ENCODE results near the gene ADGRG1. TPM values are rescaled to one million over a fixed set of nuclear protein-coding genes. Genes with fewer than 3 reads are reported as not detected.

The ADGRG1 gene
- total RNA-seq, 1 donor = 1.3 TPM

DNA sequence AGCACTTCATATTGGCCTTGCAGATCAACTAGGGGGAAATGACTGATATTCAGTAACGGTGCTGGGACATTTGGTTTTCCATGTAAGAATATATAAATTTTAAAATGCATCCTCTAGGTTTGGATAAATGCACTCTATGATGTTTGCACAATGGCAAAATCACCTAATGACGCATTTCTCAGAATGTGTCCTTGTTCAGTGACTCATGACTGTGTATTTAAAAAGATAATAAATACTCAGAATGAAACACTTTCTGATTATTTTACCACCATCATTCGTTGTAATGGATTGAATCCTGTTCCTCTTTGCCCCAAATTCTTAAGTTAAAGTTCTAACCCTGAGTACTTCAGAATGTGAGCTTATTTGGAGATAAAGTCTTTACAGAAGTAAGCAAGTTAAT is 17.2 kb upstream of the ADGRG1 start:
- H3K4me3 ChIP-seq (ENCODE audit: low read depth, low read length) = no peak overlapping the region
- TF ChIP-seq, protein P1, sequence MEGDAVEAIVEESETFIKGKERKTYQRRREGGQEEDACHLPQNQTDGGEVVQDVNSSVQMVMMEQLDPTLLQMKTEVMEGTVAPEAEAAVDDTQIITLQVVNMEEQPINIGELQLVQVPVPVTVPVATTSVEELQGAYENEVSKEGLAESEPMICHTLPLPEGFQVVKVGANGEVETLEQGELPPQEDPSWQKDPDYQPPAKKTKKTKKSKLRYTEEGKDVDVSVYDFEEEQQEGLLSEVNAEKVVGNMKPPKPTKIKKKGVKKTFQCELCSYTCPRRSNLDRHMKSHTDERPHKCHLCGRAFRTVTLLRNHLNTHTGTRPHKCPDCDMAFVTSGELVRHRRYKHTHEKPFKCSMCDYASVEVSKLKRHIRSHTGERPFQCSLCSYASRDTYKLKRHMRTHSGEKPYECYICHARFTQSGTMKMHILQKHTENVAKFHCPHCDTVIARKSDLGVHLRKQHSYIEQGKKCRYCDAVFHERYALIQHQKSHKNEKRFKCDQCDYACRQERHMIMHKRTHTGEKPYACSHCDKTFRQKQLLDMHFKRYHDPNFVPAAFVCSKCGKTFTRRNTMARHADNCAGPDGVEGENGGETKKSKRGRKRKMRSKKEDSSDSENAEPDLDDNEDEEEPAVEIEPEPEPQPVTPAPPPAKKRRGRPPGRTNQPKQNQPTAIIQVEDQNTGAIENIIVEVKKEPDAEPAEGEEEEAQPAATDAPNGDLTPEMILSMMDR (IDR thresholded peaks at IDR 0.05; ENCODE audit: insufficient read depth, low read depth, low read length) = no peak
- DNase-seq (ENCODE audit: low read depth) = no peak

DNA sequence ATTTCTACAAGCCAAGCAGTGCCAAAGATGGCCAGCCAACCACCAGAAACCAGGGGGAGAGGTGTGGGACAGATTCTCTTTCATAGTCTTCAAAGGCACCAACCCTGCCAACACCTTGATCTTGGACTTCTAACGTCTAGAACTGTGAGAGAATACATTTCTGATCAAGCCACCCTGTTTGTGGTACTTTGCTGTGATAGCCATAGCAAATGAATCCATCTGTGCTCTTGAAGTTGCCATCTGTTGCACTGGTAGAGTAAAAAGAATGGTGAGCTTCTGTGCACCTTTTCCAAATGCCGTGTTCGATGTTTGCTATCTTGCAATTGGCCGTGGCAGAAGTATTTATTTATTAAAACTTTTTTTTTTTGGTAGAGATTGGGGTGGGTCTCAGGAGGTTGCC is 16.7 kb upstream of the ADGRG1 start:
- no peak for DNase-seq (ENCODE audit: low read depth)
- H3K4me3 ChIP-seq (ENCODE audit: low read depth, low read length) = no peak overlapping the region
- TF ChIP-seq, protein P1 (IDR thresholded peaks at IDR 0.05; ENCODE audit: insufficient read depth, low read depth, low read length) = no peak

DNA sequence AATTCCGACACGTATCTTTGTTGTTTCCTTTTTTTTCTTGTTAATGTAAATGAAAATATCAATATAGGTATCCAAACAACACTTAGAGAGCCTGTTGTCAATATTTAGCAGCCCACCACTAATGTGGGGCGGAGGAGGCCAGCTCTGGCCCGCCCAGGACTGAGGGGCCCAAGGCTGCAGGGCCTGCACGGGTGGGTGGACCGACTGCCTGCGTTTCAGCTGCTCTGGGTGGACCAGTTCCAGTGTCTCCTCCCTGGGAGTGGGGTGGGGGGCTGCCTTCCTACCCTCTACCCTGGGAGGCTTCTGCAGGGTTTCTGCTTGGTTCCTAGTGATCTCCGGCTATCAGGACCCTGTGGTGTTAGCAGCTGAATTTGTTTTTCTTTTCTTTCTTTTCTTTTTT is 15.9 kb upstream of the ADGRG1 start:
- no peak overlapping the region for H3K4me3 ChIP-seq (ENCODE audit: low read depth, low read length)
- TF ChIP-seq, protein P1 (IDR thresholded peaks at IDR 0.05; ENCODE audit: insufficient read depth, low read depth, low read length) = no peak
- DNase-seq (ENCODE audit: low read depth) = no peak

DNA sequence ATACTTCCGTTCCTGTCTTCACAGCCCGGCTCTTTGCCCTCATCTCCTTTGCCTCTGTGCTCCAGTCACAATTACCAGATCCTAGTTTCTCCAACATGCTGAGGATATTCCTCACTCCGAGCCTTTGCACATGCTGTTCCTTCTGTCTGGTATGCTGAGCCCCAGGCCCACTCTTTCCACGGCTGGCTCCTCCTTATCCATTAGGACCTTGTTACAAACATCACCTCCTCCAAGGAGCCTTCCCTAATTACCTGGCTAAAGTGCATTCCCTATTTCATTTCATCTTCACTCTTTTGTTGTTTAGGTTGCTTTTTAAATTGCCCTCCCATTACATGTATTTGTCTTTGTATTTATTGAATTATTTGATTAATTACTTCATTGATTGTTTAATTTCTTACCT is 14.9 kb upstream of the ADGRG1 start:
- H3K4me3 ChIP-seq (ENCODE audit: low read depth, low read length) = no peak overlapping the region
- DNase-seq (ENCODE audit: low read depth) = no peak
- TF ChIP-seq, protein P1 (IDR thresholded peaks at IDR 0.05; ENCODE audit: insufficient read depth, low read depth, low read length) = no peak

DNA sequence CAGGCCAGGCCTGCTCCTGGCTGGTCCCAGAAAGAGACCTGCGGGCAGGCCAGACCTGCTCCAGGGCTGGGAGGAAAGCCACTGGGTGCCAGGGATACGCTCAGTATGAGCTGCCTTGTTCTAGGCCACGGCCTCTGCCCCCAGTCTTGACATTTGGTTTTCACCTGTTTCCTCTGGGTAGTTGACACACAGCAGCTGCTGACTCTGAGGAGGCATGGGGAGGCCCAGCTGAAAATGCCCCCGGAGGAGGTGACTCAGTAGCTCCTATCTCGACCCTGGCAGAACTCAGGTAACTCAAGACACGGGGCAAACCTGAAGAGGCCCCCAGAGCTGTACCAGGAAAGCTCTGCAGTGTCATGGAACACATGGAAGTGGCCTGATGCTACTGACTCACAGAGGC is 13.9 kb upstream of the ADGRG1 start:
- TF ChIP-seq, protein P1 (IDR thresholded peaks at IDR 0.05; ENCODE audit: insufficient read depth, low read depth, low read length) = no peak
- DNase-seq (ENCODE audit: low read depth) = no peak
- H3K4me3 ChIP-seq (ENCODE audit: low read depth, low read length) = no peak overlapping the region

DNA sequence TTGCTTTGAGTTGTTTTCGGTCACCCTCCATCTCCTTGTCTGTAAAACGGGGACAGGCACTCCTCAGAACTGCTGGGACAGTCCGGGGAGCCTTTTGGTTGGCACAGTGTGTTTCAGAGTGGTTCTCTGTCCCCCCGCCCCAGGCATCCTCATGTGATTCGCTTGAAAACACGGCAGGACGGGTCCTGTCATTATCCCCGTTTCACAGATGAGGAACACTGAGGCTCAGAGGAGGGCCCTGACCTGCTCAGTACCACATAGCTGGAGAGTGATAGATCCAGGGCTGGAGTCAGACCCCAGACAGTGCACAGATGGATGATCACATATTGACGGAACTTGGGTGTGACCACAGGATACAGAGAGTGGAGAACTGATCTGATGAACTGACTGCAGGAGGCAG is 13.5 kb upstream of the ADGRG1 start:
- TF ChIP-seq, protein P1 (IDR thresholded peaks at IDR 0.05; ENCODE audit: insufficient read depth, low read depth, low read length) = no peak
- no peak for DNase-seq (ENCODE audit: low read depth)
- H3K4me3 ChIP-seq (ENCODE audit: low read depth, low read length) = no peak overlapping the region

DNA sequence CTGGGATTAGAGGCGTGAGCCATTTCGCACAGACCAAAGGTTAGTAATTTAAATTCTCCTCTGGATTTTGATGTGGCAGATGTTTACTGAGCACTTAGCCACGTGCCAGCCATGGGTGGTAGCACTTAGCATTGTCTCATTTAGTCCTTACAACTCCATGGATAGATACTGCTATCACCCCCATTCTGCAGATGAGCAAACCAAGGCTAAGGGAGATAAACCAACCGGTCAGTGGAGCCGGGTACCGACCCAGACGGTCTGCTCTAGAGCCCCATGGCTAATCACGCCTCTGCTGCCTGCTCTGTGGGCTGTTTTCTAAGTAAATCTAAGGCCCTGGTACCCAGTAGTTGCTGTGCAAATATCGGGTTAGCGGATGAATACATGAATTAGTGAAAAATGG is 12.6 kb upstream of the ADGRG1 start:
- TF ChIP-seq, protein P1 (IDR thresholded peaks at IDR 0.05; ENCODE audit: insufficient read depth, low read depth, low read length) = no peak
- no peak overlapping the region for H3K4me3 ChIP-seq (ENCODE audit: low read depth, low read length)
- no peak for DNase-seq (ENCODE audit: low read depth)

All from fibroblast of villous mesenchyme (primary cell).